Activated B cell treated with CpG ODN at 0.5 μM for 24 hours (primary cell): ENCODE measurements around the gene XRCC4. TPM values are rescaled to one million over a fixed set of nuclear protein-coding genes. Genes with fewer than 3 reads are reported as not detected.

Experiments used
- ATAC-seq: fragments of 200-7000 bp; cut with Tn5 transposase; one replicate; pipeline ENCODE4 v1.10.0; 2021; ENCODE audit warnings: low read depth, mild to moderate bottlenecking, moderate library complexity
- CTCF ChIA-PET: fragments of 350-600 bp; sonication (Branson Sonifier 250); formaldehyde crosslinking; loops from one replicate; lab custom pipeline; 2021; ENCODE audit warnings: antibody characterized with exemption; lab: Charles Lee
- POLR2A ChIA-PET: fragments of 350-600 bp; sonication (Branson Sonifier 250); formaldehyde crosslinking; loops from one replicate; lab custom pipeline; 2021; ENCODE audit warnings: antibody characterized with exemption; lab: Charles Lee
- DNase-seq: peaks from one replicate; pipeline ENCODE4 v3.0.0; 2022
- H3K27ac Mint-ChIP-seq: one replicate; pipeline ENCODE4 v1.8.0; 2020; ENCODE audit warnings: mixed read lengths
- H3K27me3 Mint-ChIP-seq: one replicate; pipeline ENCODE4 v1.8.0; 2021; ENCODE audit warnings: mixed read lengths
- H3K36me3 Mint-ChIP-seq: one replicate; pipeline ENCODE4 v1.8.0; 2021; ENCODE audit warnings: low read depth, mixed read lengths
- H3K4me1 Mint-ChIP-seq: one replicate; pipeline ENCODE4 v1.8.0; 2021; ENCODE audit warnings: mixed read lengths
- H3K4me3 Mint-ChIP-seq: one replicate; pipeline ENCODE4 v1.8.0; 2020; ENCODE audit warnings: mild to moderate bottlenecking, mixed read lengths
- H3K9me3 Mint-ChIP-seq: one replicate; pipeline ENCODE4 v1.8.0; 2020; ENCODE audit warnings: mixed read lengths
- CTCF ChIP-seq: fragments of 200-600 bp; IDR thresholded peaks from one replicate; pipeline ENCODE4 v1.8.0; 2022; ENCODE audit warnings: antibody characterized with exemption, mild to moderate bottlenecking
- intact Hi-C: fragments of 100-400 bp; cut with micrococcal nuclease; formaldehyde crosslinking; loops from one replicate; pipeline ENCODE4 v1.15.1; 2024
- total RNA-seq: library from RNA; stranded (reverse); gene quantifications from 2 replicates; pipeline ENCODE4 v1.2.3, GENCODE V29; 2022

The XRCC4 gene
- total RNA-seq, 1 donor from 2014 or later = 8.5 TPM

GRCh38 chr5:83246071-83246470 lies 168.7 kb downstream of the XRCC4 start:
- H3K4me1 Mint-ChIP-seq = no peaks in the 10 kb centered on the region
- DNase-seq = no peak
- intact Hi-C loops = no loop called here
- no peak for ATAC-seq
- H3K27me3 Mint-ChIP-seq = no peaks in the 10 kb centered on the region
- TF ChIP-seq CTCF = no peak
- H3K9me3 Mint-ChIP-seq = no peaks in the 10 kb centered on the region
- no peak overlapping the region for H3K27ac Mint-ChIP-seq
- ChIA-PET CTCF (no interaction called here), POLR2A (no interaction called here)
- no peak overlapping the region for H3K4me3 Mint-ChIP-seq
- H3K36me3 Mint-ChIP-seq = peaks cover 1% of the 10 kb centered on the region

- Mint-ChIP-seq H3K4me1 (no peaks in the 10 kb centered on the region), H3K27ac (no peak overlapping the region), H3K36me3 (no peaks in the 10 kb centered on the region), H3K27me3 (no peaks in the 10 kb centered on the region), H3K4me3 (no peak overlapping the region), H3K9me3 (no peaks in the 10 kb centered on the region)
- intact Hi-C loops = no loop called here
- no peak for TF ChIP-seq CTCF
- POLR2A ChIA-PET = no interaction called here
- DNase-seq (no peak), ATAC-seq (no peak)
- CTCF ChIA-PET = no interaction called here
Measured at GRCh38 chr5:83249156-83249555, 171.8 kb downstream of the XRCC4 start.

GRCh38 chr5:83251849-83252248 lies 174.5 kb downstream of the XRCC4 start:
- Mint-ChIP-seq H3K9me3 (no peaks in the 10 kb centered on the region), H3K4me1 (no peaks in the 10 kb centered on the region), H3K36me3 (no peaks in the 10 kb centered on the region), H3K27me3 (no peaks in the 10 kb centered on the region), H3K4me3 (no peak overlapping the region), H3K27ac (no peak overlapping the region)
- ATAC-seq = no peak
- intact Hi-C loops = no loop called here
- CTCF ChIA-PET = no interaction called here
- no peak for TF ChIP-seq CTCF
- POLR2A ChIA-PET = no interaction called here
- no peak for DNase-seq

GRCh38 chr5:83253720-83254119 lies 176.4 kb downstream of the XRCC4 start:
- DNase-seq (no peak), ATAC-seq (no peak)
- ChIA-PET CTCF (interaction anchor here (0.8 kb wide), 1 partner anchor 44 kb away, joined by 3 read pairs; no protein-coding TSS in a partner anchor), POLR2A (no interaction called here)
- no peaks in the 10 kb centered on the region for H3K9me3 Mint-ChIP-seq
- H3K36me3 Mint-ChIP-seq = peaks cover 12% of the 10 kb centered on the region
- H3K4me3 Mint-ChIP-seq = no peak overlapping the region
- H3K4me1 Mint-ChIP-seq = no peaks in the 10 kb centered on the region
- intact Hi-C loops = no loop called here
- no peak overlapping the region for H3K27ac Mint-ChIP-seq
- no peak for TF ChIP-seq CTCF
- no peaks in the 10 kb centered on the region for H3K27me3 Mint-ChIP-seq

- no peak for TF ChIP-seq CTCF
- ATAC-seq (no peak), DNase-seq (no peak)
- intact Hi-C loops = no loop called here
- ChIA-PET CTCF (no interaction called here), POLR2A (no interaction called here)
- Mint-ChIP-seq H3K27me3 (no peaks in the 10 kb centered on the region), H3K27ac (no peak overlapping the region), H3K4me1 (no peaks in the 10 kb centered on the region), H3K36me3 (peaks cover 15% of the 10 kb centered on the region), H3K9me3 (no peaks in the 10 kb centered on the region), H3K4me3 (no peak overlapping the region)
Measured at GRCh38 chr5:83255268-83255667, 177.9 kb downstream of the XRCC4 start.
